ENCODE data around the gene TCF15.

Gene TCF15

GRCh38 chr20:651713-652614 lies 41.9 kb upstream of the TCF15 start:
- Histone ChIP-seq H3K36me3 (ENCODE audit: control insufficient read depth in 1 of 2, insufficient read depth in 2 of 2, low read length in 2 of 2) (peaks cover 14 to 37% of the 10 kb centered on the region in 2 donors), H3K4me1 (ENCODE audit: control insufficient read depth in 1 of 2, insufficient read depth in 2 of 2, low read length in 2 of 2) (peaks cover 14 to 19% of the 10 kb centered on the region in 2 donors), H3K9me3 (ENCODE audit: control insufficient read depth in 1 of 2, low read length in 2 of 2) (no peaks in the 10 kb centered on the region), H3K4me3 (ENCODE audit: low read depth in 1 of 2, low read length in 2 of 2) (peak overlapping the region; percentile 81 to 92), H3K9ac (ENCODE audit: low read depth in 1 of 2, low read length in 2 of 2) (peak overlapping the region; percentile 71 to 77), H3K27ac (ENCODE audit: low read depth, low read length) (no peak overlapping the region), H3K27me3 (ENCODE audit: control insufficient read depth in 1 of 2, insufficient read depth in 2 of 2, low read length in 2 of 2) (no peaks in the 10 kb centered on the region)

GRCh38 chr20:650954-651353 lies 40.8 kb upstream of the TCF15 start:
- Histone ChIP-seq H3K27ac (ENCODE audit: low read depth, low read length) (no peak overlapping the region), H3K4me1 (ENCODE audit: control insufficient read depth in 1 of 2, insufficient read depth in 2 of 2, low read length in 2 of 2) (peaks cover 14 to 19% of the 10 kb centered on the region in 2 donors), H3K4me3 (ENCODE audit: low read depth in 1 of 2, low read length in 2 of 2) (no peak overlapping the region), H3K9ac (ENCODE audit: low read depth in 1 of 2, low read length in 2 of 2) (no peak overlapping the region), H3K9me3 (ENCODE audit: control insufficient read depth in 1 of 2, low read length in 2 of 2) (no peaks in the 10 kb centered on the region), H3K27me3 (ENCODE audit: control insufficient read depth in 1 of 2, insufficient read depth in 2 of 2, low read length in 2 of 2) (no peaks in the 10 kb centered on the region), H3K36me3 (ENCODE audit: control insufficient read depth in 1 of 2, insufficient read depth in 2 of 2, low read length in 2 of 2) (peaks cover 14 to 40% of the 10 kb centered on the region in 2 donors)

- Histone ChIP-seq H3K36me3 (ENCODE audit: control insufficient read depth in 1 of 2, insufficient read depth in 2 of 2, low read length in 2 of 2) (peaks cover 14 to 40% of the 10 kb centered on the region in 2 donors), H3K4me1 (ENCODE audit: control insufficient read depth in 1 of 2, insufficient read depth in 2 of 2, low read length in 2 of 2) (peaks cover 17 to 19% of the 10 kb centered on the region in 2 donors), H3K27me3 (ENCODE audit: control insufficient read depth in 1 of 2, insufficient read depth in 2 of 2, low read length in 2 of 2) (no peaks in the 10 kb centered on the region), H3K9ac (ENCODE audit: low read depth in 1 of 2, low read length in 2 of 2) (no peak overlapping the region), H3K9me3 (ENCODE audit: control insufficient read depth in 1 of 2, low read length in 2 of 2) (no peaks in the 10 kb centered on the region), H3K27ac (ENCODE audit: low read depth, low read length) (no peak overlapping the region), H3K4me3 (ENCODE audit: low read depth in 1 of 2, low read length in 2 of 2) (no peak overlapping the region)
Observed at GRCh38 chr20:650281-650680, 40.2 kb upstream of the TCF15 start.

GRCh38 chr20:647479-648019 lies 37.4 kb upstream of the TCF15 start:
- Histone ChIP-seq H3K9ac (ENCODE audit: low read depth in 1 of 2, low read length in 2 of 2) (no peak overlapping the region), H3K4me3 (ENCODE audit: low read depth in 1 of 2, low read length in 2 of 2) (no peak overlapping the region), H3K27me3 (ENCODE audit: control insufficient read depth in 1 of 2, insufficient read depth in 2 of 2, low read length in 2 of 2) (peaks cover 4 to 12% of the 10 kb centered on the region in 2 donors), H3K9me3 (ENCODE audit: control insufficient read depth in 1 of 2, low read length in 2 of 2) (no peaks in the 10 kb centered on the region), H3K4me1 (ENCODE audit: control insufficient read depth in 1 of 2, insufficient read depth in 2 of 2, low read length in 2 of 2) (peaks cover 8 to 9% of the 10 kb centered on the region in 2 donors), H3K27ac (ENCODE audit: low read depth, low read length) (no peak overlapping the region), H3K36me3 (ENCODE audit: control insufficient read depth in 1 of 2, insufficient read depth in 2 of 2, low read length in 2 of 2) (peaks cover 14 to 40% of the 10 kb centered on the region in 2 donors)

- Histone ChIP-seq H3K4me1 (ENCODE audit: control insufficient read depth in 1 of 2, insufficient read depth in 2 of 2, low read length in 2 of 2) (peaks cover 2 to 4% of the 10 kb centered on the region in 2 donors), H3K9ac (ENCODE audit: low read depth in 1 of 2, low read length in 2 of 2) (no peak overlapping the region), H3K9me3 (ENCODE audit: control insufficient read depth in 1 of 2, low read length in 2 of 2) (no peaks in the 10 kb centered on the region), H3K27me3 (ENCODE audit: control insufficient read depth in 1 of 2, insufficient read depth in 2 of 2, low read length in 2 of 2) (peaks cover 4 to 13% of the 10 kb centered on the region in 2 donors), H3K4me3 (ENCODE audit: low read depth in 1 of 2, low read length in 2 of 2) (no peak overlapping the region), H3K27ac (ENCODE audit: low read depth, low read length) (no peak overlapping the region), H3K36me3 (ENCODE audit: control insufficient read depth in 1 of 2, insufficient read depth in 2 of 2, low read length in 2 of 2) (peaks cover 14 to 40% of the 10 kb centered on the region in 2 donors)
Observed at GRCh38 chr20:646868-647233, 36.7 kb upstream of the TCF15 start.

- Histone ChIP-seq H3K4me1 (ENCODE audit: control insufficient read depth in 1 of 2, insufficient read depth in 2 of 2, low read length in 2 of 2) (peaks cover 0 to 4% of the 10 kb centered on the region in 2 donors), H3K9me3 (ENCODE audit: control insufficient read depth in 1 of 2, low read length in 2 of 2) (no peaks in the 10 kb centered on the region), H3K9ac (ENCODE audit: low read depth in 1 of 2, low read length in 2 of 2) (no peak overlapping the region), H3K27ac (ENCODE audit: low read depth, low read length) (no peak overlapping the region), H3K36me3 (ENCODE audit: control insufficient read depth in 1 of 2, insufficient read depth in 2 of 2, low read length in 2 of 2) (peaks cover 14 to 40% of the 10 kb centered on the region in 2 donors), H3K4me3 (ENCODE audit: low read depth in 1 of 2, low read length in 2 of 2) (no peak overlapping the region), H3K27me3 (ENCODE audit: control insufficient read depth in 1 of 2, insufficient read depth in 2 of 2, low read length in 2 of 2) (peaks cover 4 to 13% of the 10 kb centered on the region in 2 donors)
Observed at GRCh38 chr20:646107-646867, 36.2 kb upstream of the TCF15 start.

GRCh38 chr20:645318-646106 lies 35.4 kb upstream of the TCF15 start:
- Histone ChIP-seq H3K4me3 (ENCODE audit: low read depth in 1 of 2, low read length in 2 of 2) (no peak overlapping the region), H3K27me3 (ENCODE audit: control insufficient read depth in 1 of 2, insufficient read depth in 2 of 2, low read length in 2 of 2) (peaks cover 4 to 13% of the 10 kb centered on the region in 2 donors), H3K27ac (ENCODE audit: low read depth, low read length) (no peak overlapping the region), H3K36me3 (ENCODE audit: control insufficient read depth in 1 of 2, insufficient read depth in 2 of 2, low read length in 2 of 2) (peaks cover 14 to 35% of the 10 kb centered on the region in 2 donors), H3K9me3 (ENCODE audit: control insufficient read depth in 1 of 2, low read length in 2 of 2) (no peaks in the 10 kb centered on the region), H3K9ac (ENCODE audit: low read depth in 1 of 2, low read length in 2 of 2) (peak overlapping the region in 1 of 2 donors; percentile 47), H3K4me1 (ENCODE audit: control insufficient read depth in 1 of 2, insufficient read depth in 2 of 2, low read length in 2 of 2) (peaks cover 0 to 4% of the 10 kb centered on the region in 2 donors)

- Histone ChIP-seq H3K27me3 (ENCODE audit: control insufficient read depth in 1 of 2, insufficient read depth in 2 of 2, low read length in 2 of 2) (peaks cover 4 to 13% of the 10 kb centered on the region in 2 donors), H3K36me3 (ENCODE audit: control insufficient read depth in 1 of 2, insufficient read depth in 2 of 2, low read length in 2 of 2) (peaks cover 14 to 28% of the 10 kb centered on the region in 2 donors), H3K9me3 (ENCODE audit: control insufficient read depth in 1 of 2, low read length in 2 of 2) (no peaks in the 10 kb centered on the region), H3K4me1 (ENCODE audit: control insufficient read depth in 1 of 2, insufficient read depth in 2 of 2, low read length in 2 of 2) (peaks cover 0 to 4% of the 10 kb centered on the region in 2 donors), H3K27ac (ENCODE audit: low read depth, low read length) (no peak overlapping the region), H3K4me3 (ENCODE audit: low read depth in 1 of 2, low read length in 2 of 2) (no peak overlapping the region), H3K9ac (ENCODE audit: low read depth in 1 of 2, low read length in 2 of 2) (no peak overlapping the region)
Observed at GRCh38 chr20:644692-645317, 34.7 kb upstream of the TCF15 start.

- H3K27ac ChIP-seq (ENCODE audit: low read depth, low read length): no peak overlapping the region
- peak overlapping the region in 1 of 2 donors; percentile 15 for H3K4me3 ChIP-seq (ENCODE audit: low read depth in 1 of 2, low read length in 2 of 2)
- no peak overlapping the region for H3K9ac ChIP-seq (ENCODE audit: low read depth in 1 of 2, low read length in 2 of 2)
Observed at GRCh38 chr20:642398-643174, 32.5 kb upstream of the TCF15 start.

More at GRCh38 chr20:642398-643174, 32.5 kb upstream of the TCF15 start:
- Histone ChIP-seq H3K27me3 (ENCODE audit: control insufficient read depth in 1 of 2, insufficient read depth in 2 of 2, low read length in 2 of 2) (peaks cover 4 to 13% of the 10 kb centered on the region in 2 donors), H3K4me1 (ENCODE audit: control insufficient read depth in 1 of 2, insufficient read depth in 2 of 2, low read length in 2 of 2) (peaks cover 0 to 4% of the 10 kb centered on the region in 2 donors), H3K36me3 (ENCODE audit: control insufficient read depth in 1 of 2, insufficient read depth in 2 of 2, low read length in 2 of 2) (peaks cover 6 to 9% of the 10 kb centered on the region in 2 donors), H3K9me3 (ENCODE audit: control insufficient read depth in 1 of 2, low read length in 2 of 2) (no peaks in the 10 kb centered on the region)

Data from duodenal mucosa (tissue), 2 donors.